ENCODE data around the gene FRK. TPM values are rescaled to one million over a fixed set of nuclear protein-coding genes. Genes with fewer than 3 reads are reported as not detected.

Gene FRK
- total RNA-seq, 2 experiments from 2014 or later, result 0.13 to 0.46 TPM

- no peak overlapping the region for H3K27ac ChIP-seq (ENCODE audit: low read depth, low read length, poor library complexity, severe bottlenecking)
- ChIA-PET POLR2A (no interaction called here), CTCF (ENCODE audit: unreplicated experiment) (no interaction called here)
- no peak for TF ChIP-seq CTCF (conservative IDR thresholded peaks at IDR 0.05; ENCODE audit: low read length)
- TF ChIP-seq EZH2phosphoT487 (IDR thresholded peaks at IDR 0.05; ENCODE audit: borderline replicate concordance, low read depth, low read length), result no peak
- DNase-seq (ENCODE audit: low spot score), result no peak
- H3K9me3 ChIP-seq (ENCODE audit: low read length), result no peaks in the 10 kb centered on the region
- H2AFZ ChIP-seq (ENCODE audit: low read length), result no peak overlapping the region
- no TSS peak for BruUV-seq (replicated peaks)
- H3K9me2 ChIP-seq (ENCODE audit: insufficient read depth, low read length), result no peaks in the 10 kb centered on the region
- H3K4me1 ChIP-seq (ENCODE audit: insufficient read depth, low read length, poor library complexity, severe bottlenecking), result peaks cover 43% of the 10 kb centered on the region
- H4K20me1 ChIP-seq (ENCODE audit: insufficient read depth, low read length), result no peaks in the 10 kb centered on the region
- H3K4me3 ChIP-seq (ENCODE audit: low read depth, low read length, poor library complexity, severe bottlenecking), result no peak overlapping the region
- no peak overlapping the region for H3K4me2 ChIP-seq (ENCODE audit: low read length)
- H3K36me3 ChIP-seq (ENCODE audit: insufficient read depth, low read length), result no peaks in the 10 kb centered on the region
- no peaks in the 10 kb centered on the region for H3K79me2 ChIP-seq (ENCODE audit: insufficient read depth, low read depth, low read length)
- intact Hi-C loops (cut with micrococcal nuclease; ENCODE audit: unreplicated experiment), result loop anchor here (10.0 kb wide), 1 partner anchor 559 kb away; the partner anchor contains the start of gene RWDD1
These were observed 44.7 kb downstream of the FRK start for GRCh38 chr6:116015983-116016382.

GRCh38 chr6:116015561-116015960, 45.1 kb downstream of the FRK start:
- Histone ChIP-seq H3K36me3 (ENCODE audit: insufficient read depth, low read length) (no peaks in the 10 kb centered on the region), H3K9me3 (ENCODE audit: low read length) (no peaks in the 10 kb centered on the region), H3K4me1 (ENCODE audit: insufficient read depth, low read length, poor library complexity, severe bottlenecking) (peaks cover 41% of the 10 kb centered on the region), H3K9me2 (ENCODE audit: insufficient read depth, low read length) (no peaks in the 10 kb centered on the region), H3K4me2 (ENCODE audit: low read length) (no peak overlapping the region), H4K20me1 (ENCODE audit: insufficient read depth, low read length) (no peaks in the 10 kb centered on the region), H2AFZ (ENCODE audit: low read length) (no peak overlapping the region), H3K4me3 (ENCODE audit: low read depth, low read length, poor library complexity, severe bottlenecking) (no peak overlapping the region), H3K79me2 (ENCODE audit: insufficient read depth, low read depth, low read length) (no peaks in the 10 kb centered on the region), H3K27ac (ENCODE audit: low read depth, low read length, poor library complexity, severe bottlenecking) (no peak overlapping the region)
- TF ChIP-seq CTCF (conservative IDR thresholded peaks at IDR 0.05; ENCODE audit: low read length) (no peak), EZH2phosphoT487 (IDR thresholded peaks at IDR 0.05; ENCODE audit: borderline replicate concordance, low read depth, low read length) (no peak)
- ChIA-PET CTCF (ENCODE audit: unreplicated experiment) (no interaction called here), POLR2A (no interaction called here)
- DNase-seq (ENCODE audit: low spot score), result no peak
- intact Hi-C loops (cut with micrococcal nuclease; ENCODE audit: unreplicated experiment), result loop anchor here (10.0 kb wide), 1 partner anchor 559 kb away; the partner anchor contains the start of gene RWDD1
- BruUV-seq (replicated peaks), result no TSS peak

- intact Hi-C loops (cut with micrococcal nuclease; ENCODE audit: unreplicated experiment), result loop anchor here (5.0 to 10.0 kb wide), 2 partner anchors 49 to 562 kb away; partner anchors contain the start of genes FRK and RWDD1
- Histone ChIP-seq H2AFZ (ENCODE audit: low read length) (no peak overlapping the region), H3K79me2 (ENCODE audit: insufficient read depth, low read depth, low read length) (no peaks in the 10 kb centered on the region), H4K20me1 (ENCODE audit: insufficient read depth, low read length) (no peaks in the 10 kb centered on the region), H3K4me1 (ENCODE audit: insufficient read depth, low read length, poor library complexity, severe bottlenecking) (peaks cover 23% of the 10 kb centered on the region), H3K27ac (ENCODE audit: low read depth, low read length, poor library complexity, severe bottlenecking) (no peak overlapping the region), H3K9me2 (ENCODE audit: insufficient read depth, low read length) (no peaks in the 10 kb centered on the region), H3K4me3 (ENCODE audit: low read depth, low read length, poor library complexity, severe bottlenecking) (no peak overlapping the region), H3K36me3 (ENCODE audit: insufficient read depth, low read length) (no peaks in the 10 kb centered on the region), H3K4me2 (ENCODE audit: low read length) (no peak overlapping the region), H3K9me3 (ENCODE audit: low read length) (no peaks in the 10 kb centered on the region)
- no TSS peak for BruUV-seq (replicated peaks)
- TF ChIP-seq CTCF (conservative IDR thresholded peaks at IDR 0.05; ENCODE audit: low read length) (no peak), EZH2phosphoT487 (IDR thresholded peaks at IDR 0.05; ENCODE audit: borderline replicate concordance, low read depth, low read length) (no peak)
- ChIA-PET CTCF (ENCODE audit: unreplicated experiment) (interaction anchor here (1.4 kb wide), 1 partner anchor 83 kb away, joined by 4 read pairs; no protein-coding TSS in a partner anchor), POLR2A (interaction anchor here (0.9 to 1.6 kb wide), 5 partner anchors 18 to 88 kb away, joined by 4 to 9 read pairs (median 4); partner anchors contain the start of gene NT5DC1)
- DNase-seq (ENCODE audit: low spot score), result no peak
These were observed 47.7 kb downstream of the FRK start for GRCh38 chr6:116012951-116013350.

Data from OCI-LY7 (cell line).